ENCODE results near the gene CREB3L1. TPM values are rescaled to one million over a fixed set of nuclear protein-coding genes. Genes with fewer than 3 reads are reported as not detected.
A peak's percentile ranks its signal among the peaks of the same experiment; 100 is the strongest.

The CREB3L1 gene
- total and polyA plus RNA-seq, 2 of the 13 experiments (the other 11 are each of a cell fraction or from before 2014, with no cell fraction given): not detected

DNA sequence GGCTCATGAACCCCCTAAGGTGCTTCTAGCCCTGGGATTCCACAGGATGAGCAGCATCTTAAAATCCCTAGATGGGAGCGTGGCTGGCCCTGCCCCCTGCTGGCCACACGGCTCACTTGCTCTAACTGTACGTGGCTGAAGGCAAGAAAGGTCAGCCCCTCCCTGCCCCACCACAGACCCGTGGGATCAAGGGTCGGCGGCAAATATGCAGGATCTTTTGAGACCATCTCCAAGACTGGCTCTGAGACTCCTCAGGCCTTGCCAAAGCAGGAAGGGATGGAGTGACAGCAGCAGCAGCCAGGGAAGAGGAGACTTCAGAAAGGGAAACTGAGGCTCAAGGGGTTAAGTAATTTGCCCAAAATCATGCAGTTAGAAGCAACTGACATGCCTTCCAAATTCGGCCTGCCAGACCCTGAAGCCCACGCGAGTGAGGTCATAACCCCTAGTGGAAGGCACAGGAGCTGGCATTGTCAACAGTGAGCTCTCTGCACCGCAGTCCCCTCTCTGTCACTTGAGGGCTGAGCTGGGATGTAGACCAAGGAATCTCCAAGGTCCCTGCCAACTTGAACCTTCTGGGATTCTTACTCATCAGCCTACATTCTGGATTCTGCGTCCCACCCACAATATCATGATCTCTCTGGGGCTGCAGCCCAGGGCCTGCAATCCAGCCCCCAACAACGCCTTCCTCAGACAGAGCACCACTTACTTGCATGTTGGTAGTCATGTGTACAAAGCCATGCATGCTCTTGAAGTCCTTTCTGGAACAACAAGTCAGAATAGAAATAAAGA lies 31.4 kb downstream of the CREB3L1 start:
- H3K9ac ChIP-seq (ENCODE audit: insufficient read depth, low read depth, low read length): no peak overlapping the region
- POLR2A ChIA-PET: interaction anchor here (4.1 kb wide), 1 partner anchor 66 kb away, joined by 31 read pairs; no protein-coding TSS in a partner anchor
- no peak overlapping the region for H3K4me2 ChIP-seq (ENCODE audit: low read depth, low read length)
- peak; percentile 36 for FAIRE-seq
- no peaks in the 10 kb centered on the region for H3K9me3 ChIP-seq (ENCODE audit: low read length)
- peak; percentile 85 for ATAC-seq
- intact Hi-C loops (cut with micrococcal nuclease; ENCODE audit: unreplicated experiment) (loop anchor here (1.0 kb wide), 3 partner anchors 57 to 70 kb away; no protein-coding TSS in a partner anchor), in situ Hi-C loops (cut with HindIII; ENCODE audit: extremely low pct_ligation_motif_present, low pct_unique_long_range_greater_than_20kb) (no loop called here)
- no peak overlapping the region for H3K27ac ChIP-seq (ENCODE audit: extremely low read length, insufficient read depth, low read length)
- CTCF ChIA-PET (ENCODE audit: low intra/inter-chr PET ratio, low total read pairs): interaction anchor here (1.2 to 3.4 kb wide), 4 partner anchors 61 to 70 kb away, joined by 4 to 57 read pairs (median 12); no protein-coding TSS in a partner anchor
- H3K4me1 ChIP-seq (ENCODE audit: insufficient read depth, low read length): peaks cover 34% of the 10 kb centered on the region
- no peaks in the 10 kb centered on the region for H4K20me1 ChIP-seq (ENCODE audit: insufficient read depth, low read length)
- BruUV-seq (replicated peaks): no TSS peak
- DNase-seq (ENCODE audit: low spot score): peak; percentile 39
- H3K4me3 ChIP-seq (replicated peaks in 1 of 3; ENCODE audit: insufficient read depth in 1 of 3, low read depth in 2 of 3, low read length in 3 of 3): no peak overlapping the region
- WGBS (ENCODE audit: low lambda C conversion rate): 14% methylated on average over 10 of the region's 12 CpGs
- peaks cover 3 to 9% of the 10 kb centered on the region in 2 experiments; a peak in 3 of 5 replicates for H3K27me3 ChIP-seq (ENCODE audit: control insufficient read depth in 1 of 2, insufficient read depth in 2 of 2, low read length in 2 of 2)
- H3K79me2 ChIP-seq (ENCODE audit: insufficient read depth, low read length): no peaks in the 10 kb centered on the region
- no peaks in the 10 kb centered on the region for H3K36me3 ChIP-seq (replicated peaks in 1 of 2; ENCODE audit: control insufficient read depth in 1 of 2, insufficient read depth in 2 of 2, low read length in 2 of 2)
- H2AFZ ChIP-seq (ENCODE audit: low read length): no peak overlapping the region
- TF ChIP-seq SMC3 (IDR thresholded peaks at IDR 0.05; ENCODE audit: low read length) (peak; percentile 69), NFKB2 (CRISPR knock-in tag; IDR thresholded peaks at IDR 0.05; ENCODE audit: borderline replicate concordance) (peak; percentile 68; the same call in 1 of the 2 replicates), ZSCAN20 (CRISPR knock-in tag; IDR thresholded peaks at IDR 0.05; ENCODE audit: borderline replicate concordance) (no peak), NRL (CRISPR knock-in tag; IDR thresholded peaks at IDR 0.05; ENCODE audit: borderline replicate concordance) (peak; percentile 74; the same call in 1 of the 2 replicates), LCORL (IDR thresholded peaks at IDR 0.05) (no peak), LCORL (CRISPR knock-in tag; IDR thresholded peaks at IDR 0.05) (0 out of 2 replicates have a peak, but pooled peaks have one; percentile 40), RXRA (CRISPR knock-in tag; IDR thresholded peaks at IDR 0.05) (peak; percentile 21; the same call in 1 of the 2 replicates), ZNF331 (CRISPR knock-in tag; IDR thresholded peaks at IDR 0.05) (0 out of 2 replicates have a peak, but pooled peaks have one; percentile 15), NR2F6 (IDR thresholded peaks at IDR 0.05) (peak; percentile 28; the same call in 1 of the 2 replicates), NR2F6 (CRISPR knock-in tag; IDR thresholded peaks at IDR 0.05) (peak; percentile 61), KDM1A (CRISPR knock-in tag; IDR thresholded peaks at IDR 0.05) (no peak), NFATC3 (CRISPR knock-in tag; IDR thresholded peaks at IDR 0.05) (no peak), CEBPB (IDR thresholded peaks at IDR 0.05; ENCODE audit: borderline replicate concordance, low read depth, low read length) (no peak), XRCC5 (optimal IDR thresholded peaks at IDR 0.05; ENCODE audit: low read length) (peak; percentile 86), SALL1 (CRISPR knock-in tag; IDR thresholded peaks at IDR 0.05) (peak; percentile 54)
- TF ChIP-seq, protein P1, sequence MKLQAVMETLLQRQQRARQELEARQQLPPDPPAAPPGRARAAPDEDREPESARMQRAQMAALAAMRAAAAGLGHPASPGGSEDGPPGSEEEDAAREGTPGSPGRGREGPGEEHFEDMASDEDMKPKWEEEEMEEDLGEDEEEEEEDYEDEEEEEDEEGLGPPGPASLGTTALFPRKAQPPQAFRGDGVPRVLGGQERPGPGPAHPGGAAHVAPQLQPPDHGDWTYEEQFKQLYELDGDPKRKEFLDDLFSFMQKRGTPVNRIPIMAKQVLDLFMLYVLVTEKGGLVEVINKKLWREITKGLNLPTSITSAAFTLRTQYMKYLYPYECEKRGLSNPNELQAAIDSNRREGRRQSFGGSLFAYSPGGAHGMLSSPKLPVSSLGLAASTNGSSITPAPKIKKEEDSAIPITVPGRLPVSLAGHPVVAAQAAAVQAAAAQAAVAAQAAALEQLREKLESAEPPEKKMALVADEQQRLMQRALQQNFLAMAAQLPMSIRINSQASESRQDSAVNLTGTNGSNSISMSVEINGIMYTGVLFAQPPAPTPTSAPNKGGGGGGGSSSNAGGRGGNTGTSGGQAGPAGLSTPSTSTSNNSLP (IDR thresholded peaks at IDR 0.05; ENCODE audit: low read depth, low read length): no peak
- TF ChIP-seq, protein P2, sequence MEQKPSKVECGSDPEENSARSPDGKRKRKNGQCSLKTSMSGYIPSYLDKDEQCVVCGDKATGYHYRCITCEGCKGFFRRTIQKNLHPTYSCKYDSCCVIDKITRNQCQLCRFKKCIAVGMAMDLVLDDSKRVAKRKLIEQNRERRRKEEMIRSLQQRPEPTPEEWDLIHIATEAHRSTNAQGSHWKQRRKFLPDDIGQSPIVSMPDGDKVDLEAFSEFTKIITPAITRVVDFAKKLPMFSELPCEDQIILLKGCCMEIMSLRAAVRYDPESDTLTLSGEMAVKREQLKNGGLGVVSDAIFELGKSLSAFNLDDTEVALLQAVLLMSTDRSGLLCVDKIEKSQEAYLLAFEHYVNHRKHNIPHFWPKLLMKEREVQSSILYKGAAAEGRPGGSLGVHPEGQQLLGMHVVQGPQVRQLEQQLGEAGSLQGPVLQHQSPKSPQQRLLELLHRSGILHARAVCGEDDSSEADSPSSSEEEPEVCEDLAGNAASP (CRISPR knock-in tag; IDR thresholded peaks at IDR 0.05; ENCODE audit: borderline replicate concordance): peak; percentile 53; the same call in 1 of the 2 replicates
- TF ChIP-seq, protein P3, sequence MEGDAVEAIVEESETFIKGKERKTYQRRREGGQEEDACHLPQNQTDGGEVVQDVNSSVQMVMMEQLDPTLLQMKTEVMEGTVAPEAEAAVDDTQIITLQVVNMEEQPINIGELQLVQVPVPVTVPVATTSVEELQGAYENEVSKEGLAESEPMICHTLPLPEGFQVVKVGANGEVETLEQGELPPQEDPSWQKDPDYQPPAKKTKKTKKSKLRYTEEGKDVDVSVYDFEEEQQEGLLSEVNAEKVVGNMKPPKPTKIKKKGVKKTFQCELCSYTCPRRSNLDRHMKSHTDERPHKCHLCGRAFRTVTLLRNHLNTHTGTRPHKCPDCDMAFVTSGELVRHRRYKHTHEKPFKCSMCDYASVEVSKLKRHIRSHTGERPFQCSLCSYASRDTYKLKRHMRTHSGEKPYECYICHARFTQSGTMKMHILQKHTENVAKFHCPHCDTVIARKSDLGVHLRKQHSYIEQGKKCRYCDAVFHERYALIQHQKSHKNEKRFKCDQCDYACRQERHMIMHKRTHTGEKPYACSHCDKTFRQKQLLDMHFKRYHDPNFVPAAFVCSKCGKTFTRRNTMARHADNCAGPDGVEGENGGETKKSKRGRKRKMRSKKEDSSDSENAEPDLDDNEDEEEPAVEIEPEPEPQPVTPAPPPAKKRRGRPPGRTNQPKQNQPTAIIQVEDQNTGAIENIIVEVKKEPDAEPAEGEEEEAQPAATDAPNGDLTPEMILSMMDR (CRISPR knock-in tag; IDR thresholded peaks at IDR 0.05): peak; percentile 94
- TF ChIP-seq, protein P4, sequence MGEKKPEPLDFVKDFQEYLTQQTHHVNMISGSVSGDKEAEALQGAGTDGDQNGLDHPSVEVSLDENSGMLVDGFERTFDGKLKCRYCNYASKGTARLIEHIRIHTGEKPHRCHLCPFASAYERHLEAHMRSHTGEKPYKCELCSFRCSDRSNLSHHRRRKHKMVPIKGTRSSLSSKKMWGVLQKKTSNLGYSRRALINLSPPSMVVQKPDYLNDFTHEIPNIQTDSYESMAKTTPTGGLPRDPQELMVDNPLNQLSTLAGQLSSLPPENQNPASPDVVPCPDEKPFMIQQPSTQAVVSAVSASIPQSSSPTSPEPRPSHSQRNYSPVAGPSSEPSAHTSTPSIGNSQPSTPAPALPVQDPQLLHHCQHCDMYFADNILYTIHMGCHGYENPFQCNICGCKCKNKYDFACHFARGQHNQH (CRISPR knock-in tag; IDR thresholded peaks at IDR 0.05): 0 out of 2 replicates have a peak, but pooled peaks have one; percentile 30
